Epithelial cell of proximal tubule (primary cell): ENCODE results near the gene TXNRD3. TPM values are rescaled to one million over a fixed set of nuclear protein-coding genes. Genes with fewer than 3 reads are reported as not detected.

Experiments used
- DNase-seq: peaks from one replicate; pipeline ENCODE4 v3.0.0-alpha.2; 2011; ENCODE audit warnings: low read depth
- H3K4me3 ChIP-seq: 2 replicates; pipeline ENCODE4 v1.5.1; 2011; ENCODE audit warnings: low read depth, mild to moderate bottlenecking, low read length
- total RNA-seq: library from RNA; depleted of rRNA; stranded (reverse); fragments of >200 nt; gene quantifications from 2 replicates; pipeline ENCODE4 v1.2.3, GENCODE V29; 2015
- TF ChIP-seq, protein P1 (sequence below): conservative IDR thresholded peaks from 2 replicates; pipeline ENCODE4 v1.5.1; 2012; ENCODE audit warnings: low read depth, mild to moderate bottlenecking, low read length

Gene TXNRD3
- total RNA-seq, 1 donor from 2014 or later = 4.5 TPM

DNA sequence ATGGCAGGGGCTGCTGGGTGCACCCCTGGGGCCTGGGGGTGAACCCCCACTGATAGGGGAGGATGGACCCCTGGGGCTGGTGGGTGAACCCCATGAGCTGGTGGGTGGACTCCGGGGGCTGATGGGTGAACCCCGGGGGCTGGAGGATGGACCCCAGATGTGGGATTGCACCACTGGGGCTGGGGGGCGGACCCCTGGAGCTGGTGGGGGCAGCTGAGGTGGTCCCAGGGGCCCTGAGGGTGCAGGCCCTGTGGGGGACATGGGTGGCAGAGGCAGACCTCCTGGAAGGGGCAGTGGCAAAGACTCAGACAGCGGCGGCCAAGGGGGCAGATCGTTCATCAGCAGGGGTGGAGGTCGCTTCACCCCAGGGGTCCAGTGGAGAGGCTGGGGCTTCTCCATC is 17.4 kb upstream of the TXNRD3 start:
- H3K4me3 ChIP-seq = no peak overlapping the region
- TF ChIP-seq, protein P1, sequence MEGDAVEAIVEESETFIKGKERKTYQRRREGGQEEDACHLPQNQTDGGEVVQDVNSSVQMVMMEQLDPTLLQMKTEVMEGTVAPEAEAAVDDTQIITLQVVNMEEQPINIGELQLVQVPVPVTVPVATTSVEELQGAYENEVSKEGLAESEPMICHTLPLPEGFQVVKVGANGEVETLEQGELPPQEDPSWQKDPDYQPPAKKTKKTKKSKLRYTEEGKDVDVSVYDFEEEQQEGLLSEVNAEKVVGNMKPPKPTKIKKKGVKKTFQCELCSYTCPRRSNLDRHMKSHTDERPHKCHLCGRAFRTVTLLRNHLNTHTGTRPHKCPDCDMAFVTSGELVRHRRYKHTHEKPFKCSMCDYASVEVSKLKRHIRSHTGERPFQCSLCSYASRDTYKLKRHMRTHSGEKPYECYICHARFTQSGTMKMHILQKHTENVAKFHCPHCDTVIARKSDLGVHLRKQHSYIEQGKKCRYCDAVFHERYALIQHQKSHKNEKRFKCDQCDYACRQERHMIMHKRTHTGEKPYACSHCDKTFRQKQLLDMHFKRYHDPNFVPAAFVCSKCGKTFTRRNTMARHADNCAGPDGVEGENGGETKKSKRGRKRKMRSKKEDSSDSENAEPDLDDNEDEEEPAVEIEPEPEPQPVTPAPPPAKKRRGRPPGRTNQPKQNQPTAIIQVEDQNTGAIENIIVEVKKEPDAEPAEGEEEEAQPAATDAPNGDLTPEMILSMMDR = no peak
- no peak for DNase-seq

DNA sequence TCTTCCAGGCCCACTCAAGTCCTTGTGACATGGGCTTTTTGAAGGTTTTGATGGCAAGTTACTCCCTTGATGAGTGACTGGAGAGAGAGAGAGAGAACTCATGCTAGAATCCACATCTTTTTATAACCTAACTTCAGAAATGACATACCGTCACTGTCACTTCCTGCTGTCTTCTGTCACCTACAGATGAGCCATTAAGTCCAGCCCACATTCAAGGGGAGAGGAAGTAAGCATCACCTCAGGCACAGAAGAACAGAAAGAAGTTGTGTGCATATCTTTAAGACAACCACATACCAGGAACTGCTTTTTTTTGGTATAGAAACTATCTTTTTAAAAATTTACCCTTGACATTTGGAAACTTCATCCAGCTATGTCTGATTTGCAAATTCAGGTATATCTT is 16.6 kb upstream of the TXNRD3 start:
- H3K4me3 ChIP-seq = no peak overlapping the region
- no peak for DNase-seq
- TF ChIP-seq, protein P1 = no peak

DNA sequence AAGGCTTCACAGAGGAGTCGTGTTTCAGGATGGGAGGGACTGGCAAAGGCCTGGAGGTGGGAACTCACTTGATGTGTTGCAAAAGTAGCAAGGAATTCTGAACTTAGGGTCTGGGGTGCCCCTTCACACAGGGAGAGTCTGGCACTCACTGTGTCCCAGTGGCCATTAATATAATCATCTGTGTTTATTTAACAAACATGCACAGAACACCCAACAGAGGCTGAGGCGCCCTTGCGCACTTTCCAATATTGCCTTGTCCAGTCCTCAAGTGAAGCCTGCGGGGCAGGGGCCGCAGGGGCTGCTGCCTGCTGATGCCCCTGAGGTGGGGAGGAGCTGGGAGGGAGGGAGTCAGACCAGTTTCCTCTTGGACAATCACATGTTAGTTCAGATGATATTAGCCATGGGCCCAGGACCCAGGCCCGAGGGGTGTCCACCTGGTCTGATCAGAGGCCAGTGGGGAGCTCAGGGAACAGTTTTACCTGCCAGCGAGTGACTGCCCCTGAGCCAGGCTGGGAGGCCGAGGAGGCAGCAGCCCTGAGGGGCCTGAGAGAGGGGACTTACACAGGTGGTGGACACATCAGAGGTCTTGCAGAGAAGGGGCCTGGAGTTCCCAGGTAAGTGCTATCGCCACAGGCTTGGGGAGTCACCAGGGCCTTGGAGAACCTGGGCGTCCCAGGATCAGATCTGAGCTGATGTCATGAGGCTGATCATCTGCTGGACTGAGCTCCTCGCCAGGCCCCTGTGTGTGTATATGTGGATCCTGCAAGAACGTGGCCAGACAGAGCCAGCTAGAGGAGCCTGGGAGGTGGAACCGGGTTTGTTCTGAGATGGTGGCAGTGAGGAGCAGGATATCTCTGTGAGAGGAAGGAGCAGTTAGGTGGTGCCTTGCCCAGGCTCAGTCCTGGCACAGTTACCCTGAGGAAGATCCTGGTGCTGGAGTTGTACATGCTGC is 13.8 kb upstream of the TXNRD3 start:
- no peak for DNase-seq
- TF ChIP-seq, protein P1 = no peak

DNA sequence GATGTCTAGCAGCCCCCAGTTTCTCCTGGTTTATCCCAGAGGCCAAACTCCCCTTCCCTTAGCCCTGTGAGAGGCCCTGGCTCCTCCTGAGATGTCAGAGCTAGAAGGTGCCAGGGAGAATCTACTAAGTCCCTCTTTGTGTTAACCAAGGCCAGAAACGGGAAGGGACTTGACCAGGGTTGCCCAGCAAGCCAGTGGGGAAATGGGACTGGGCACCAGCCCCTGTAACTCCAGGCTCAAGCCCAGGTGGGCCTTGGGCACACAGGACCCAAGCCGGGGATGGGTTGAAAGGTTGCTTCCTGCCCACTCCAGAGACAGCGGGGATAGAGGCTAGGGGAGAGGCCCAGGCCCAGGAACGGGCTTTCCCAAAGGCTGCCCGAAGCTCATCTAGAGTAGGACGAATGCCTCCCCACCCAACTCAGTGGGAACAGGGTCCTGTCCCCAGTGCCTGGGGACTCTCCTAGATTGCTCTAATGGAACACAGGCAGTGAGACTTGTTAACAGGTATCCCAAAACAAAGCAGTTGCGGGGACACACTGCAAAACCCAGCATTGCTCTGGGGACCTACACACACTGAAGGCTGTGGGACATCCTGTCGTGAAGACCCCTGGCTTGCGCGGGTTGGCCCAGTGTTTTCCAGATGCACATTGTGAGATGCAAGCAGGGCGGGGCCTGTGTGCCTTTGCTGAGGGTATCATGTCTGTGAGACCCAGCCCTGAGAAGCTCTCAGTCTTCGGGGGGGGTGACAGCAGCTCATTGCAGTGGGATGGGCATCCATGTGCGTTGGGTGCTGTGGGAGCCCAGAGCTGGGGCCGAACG is 12.9 kb upstream of the TXNRD3 start:
- H3K4me3 ChIP-seq = no peak overlapping the region
- TF ChIP-seq, protein P1 = no peak
- DNase-seq = no peak

More for the DNA sequence above, 13.8 kb upstream of the TXNRD3 start:
- H3K4me3 ChIP-seq = no peak overlapping the region

DNA sequence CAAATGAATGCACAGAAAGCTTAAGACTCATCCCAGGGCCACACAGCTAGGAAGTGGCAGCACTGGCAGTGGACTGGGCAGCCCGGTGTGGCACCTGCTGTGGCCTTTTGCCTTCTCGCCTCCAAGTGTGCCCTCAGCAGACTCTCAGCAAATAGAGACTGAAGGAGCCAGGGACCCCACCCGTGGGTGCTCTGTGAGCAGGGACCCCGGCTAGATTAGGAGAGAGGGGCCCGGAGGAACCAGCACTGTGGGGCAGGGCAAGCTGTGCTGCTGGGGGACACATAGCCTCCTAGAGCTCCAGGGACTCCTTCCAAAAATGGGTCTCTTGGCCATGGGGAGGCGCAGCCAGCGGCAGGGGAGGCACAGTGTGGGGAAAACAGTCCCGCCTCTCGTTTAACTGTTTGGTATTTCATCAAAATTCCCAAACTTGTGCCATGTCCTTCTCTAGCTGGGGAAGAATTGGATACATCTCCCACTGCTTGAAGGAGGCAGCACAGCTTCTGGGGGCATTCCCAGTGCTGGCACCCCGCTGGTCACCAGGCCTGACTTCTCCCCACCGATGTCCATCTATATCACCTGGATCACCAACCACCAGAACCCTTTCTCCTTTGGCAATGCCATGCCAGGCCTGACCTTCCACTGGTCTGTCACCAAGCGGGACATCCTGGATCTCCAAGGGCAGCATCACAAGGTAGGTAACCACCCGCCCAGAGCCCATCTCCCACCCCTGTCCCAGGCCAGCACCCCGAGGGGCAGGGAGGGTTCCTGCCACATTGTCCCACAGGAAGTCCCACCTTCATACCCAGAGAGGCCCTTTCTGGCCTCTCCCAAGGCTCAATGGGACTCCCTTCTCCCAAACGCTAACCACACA is 12.0 kb upstream of the TXNRD3 start:
- TF ChIP-seq, protein P1 = no peak
- no peak overlapping the region for H3K4me3 ChIP-seq
- no peak for DNase-seq

- no peak for DNase-seq
- TF ChIP-seq, protein P1 = no peak
- no peak overlapping the region for H3K4me3 ChIP-seq
These were observed 11.2 kb upstream of the TXNRD3 start for GRCh38 chr3:126665959-126666657.
